ENCODE measurements around the gene PRSS38. TPM values are rescaled to one million over a fixed set of nuclear protein-coding genes. Genes with fewer than 3 reads are reported as not detected.
"Not testable (repeated sequence)": the region's sequence is repeated elsewhere in the genome, so short reads cannot be mapped to it uniquely, and the experiment has no call there.

Gene PRSS38
- total RNA-seq, 4 donors from 2014 or later: not detected

DNA sequence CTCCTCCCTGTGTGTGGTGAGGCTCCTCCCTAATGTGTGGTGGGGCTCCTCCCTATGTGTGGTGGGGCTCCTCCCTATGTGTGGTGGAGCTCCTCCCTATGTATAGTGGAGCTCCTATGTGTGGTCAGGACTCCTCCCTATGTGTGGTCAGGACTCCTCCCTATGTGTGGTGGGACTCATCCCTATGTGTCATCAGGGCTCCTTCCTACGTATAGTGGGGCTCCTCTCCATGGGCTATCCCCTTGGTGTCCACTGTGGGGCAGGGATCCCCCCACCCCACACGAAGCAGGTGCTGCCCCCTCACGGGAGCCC is 29.6 kb downstream of the PRSS38 start:
- no peak for ATAC-seq
- Histone ChIP-seq H3K9me3 (peaks cover 0 to 11% (median 0%) of the 10 kb centered on the region in 3 donors), H3K27ac (no peak overlapping the region), H3K36me3 (no peaks in the 10 kb centered on the region), H3K4me1 (no peaks in the 10 kb centered on the region), H3K27me3 (peaks cover 8% of the 10 kb centered on the region), H3K4me3 (no peak overlapping the region)
- WGBS, 2 donors (ENCODE audit: low coverage in 1 of 2): no CpG with 5 or more reads among the region's 3 CpGs
- TF ChIP-seq CTCF (IDR thresholded peaks at IDR 0.05) (no peak), EP300 (IDR thresholded peaks at IDR 0.05) (no peak), POLR2AphosphoS5 (IDR thresholded peaks at IDR 0.05) (no peak), POLR2A (IDR thresholded peaks at IDR 0.05) (no peak)

DNA sequence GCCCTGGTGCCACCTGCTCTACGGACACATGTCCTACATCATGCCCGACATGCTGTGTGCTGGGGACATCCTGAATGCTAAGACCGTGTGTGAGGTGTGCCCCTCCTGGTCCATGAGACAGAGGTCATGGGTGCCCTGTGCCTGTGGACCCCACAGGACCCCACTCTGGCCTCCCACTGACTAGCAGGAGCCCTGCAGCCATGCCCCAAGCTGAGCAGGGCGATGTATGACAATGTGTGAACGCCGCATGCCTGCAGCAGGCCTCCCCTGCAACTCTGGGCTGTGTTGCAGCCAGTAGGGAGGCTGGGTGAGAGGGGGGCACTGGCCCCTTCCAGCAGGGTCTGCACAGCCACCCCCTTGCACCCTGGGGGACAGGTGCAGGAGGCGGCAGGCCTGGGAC is 30.0 kb downstream of the PRSS38 start:
- peaks cover 8% of the 10 kb centered on the region for H3K27me3 ChIP-seq
- WGBS, 2 donors (ENCODE audit: low coverage in 1 of 2): no CpG with 5 or more reads among the region's 7 CpGs
- H3K4me1 ChIP-seq: no peaks in the 10 kb centered on the region
- H3K27ac ChIP-seq: no peak overlapping the region
- no peak for TF ChIP-seq POLR2A (IDR thresholded peaks at IDR 0.05)
- no peak for TF ChIP-seq CTCF (IDR thresholded peaks at IDR 0.05)
- TF ChIP-seq EP300 (IDR thresholded peaks at IDR 0.05): no peak
- no peak for TF ChIP-seq POLR2AphosphoS5 (IDR thresholded peaks at IDR 0.05)
- no peak overlapping the region for H3K4me3 ChIP-seq
- H3K9me3 ChIP-seq: peaks cover 0 to 11% (median 0%) of the 10 kb centered on the region in 3 donors
- ATAC-seq: no peak
- no peaks in the 10 kb centered on the region for H3K36me3 ChIP-seq

DNA sequence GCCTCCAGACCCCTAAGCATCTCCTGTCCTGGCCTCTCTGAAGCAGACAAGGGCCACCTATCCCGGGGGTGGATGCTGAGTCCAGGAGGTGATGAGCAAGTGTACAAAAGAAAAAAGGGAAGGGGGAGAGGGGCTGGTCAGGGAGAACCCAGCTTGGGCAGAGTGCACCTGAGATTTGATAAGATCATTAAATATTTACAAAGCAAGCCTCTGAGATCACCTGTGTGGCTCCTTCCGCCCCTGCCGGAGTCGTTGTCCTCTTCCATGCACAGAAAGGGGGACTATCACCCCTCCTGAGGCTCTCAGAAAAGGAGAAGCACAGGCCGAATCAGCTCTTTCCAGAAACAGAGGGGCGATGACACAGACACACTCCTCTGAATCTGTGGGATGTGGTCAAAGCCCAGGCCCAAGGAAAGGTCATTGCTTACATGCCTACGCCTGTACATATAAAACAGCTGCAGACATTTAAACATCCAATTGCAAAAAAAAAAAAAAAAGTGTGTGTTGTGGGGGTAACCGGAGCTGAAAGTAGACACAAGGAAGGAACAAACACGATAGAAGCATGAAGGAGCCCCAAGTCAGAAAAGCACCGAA is 30.9 kb downstream of the PRSS38 start:
- Histone ChIP-seq H3K9me3 (peaks cover 0 to 11% (median 0%) of the 10 kb centered on the region in 3 donors), H3K4me1 (no peaks in the 10 kb centered on the region), H3K27ac (no peak overlapping the region), H3K27me3 (peaks cover 8% of the 10 kb centered on the region), H3K36me3 (no peaks in the 10 kb centered on the region), H3K4me3 (no peak overlapping the region)
- WGBS, 2 donors (ENCODE audit: low coverage in 1 of 2): 50 to 65% methylated on average over 3 to 5 of the region's 10 CpGs
- no peak for ATAC-seq
- TF ChIP-seq CTCF (IDR thresholded peaks at IDR 0.05): no peak
- TF ChIP-seq POLR2AphosphoS5 (IDR thresholded peaks at IDR 0.05): no peak
- no peak for TF ChIP-seq POLR2A (IDR thresholded peaks at IDR 0.05)
- TF ChIP-seq EP300 (IDR thresholded peaks at IDR 0.05): no peak

- H3K4me1 ChIP-seq, H3K27ac ChIP-seq, H3K4me3 ChIP-seq, H3K36me3 ChIP-seq, ATAC-seq: not testable (repeated sequence)
- Histone ChIP-seq H3K9me3 (peaks cover 0 to 11% (median 0%) of the 10 kb centered on the region in 3 donors), H3K27me3 (peaks cover 12% of the 10 kb centered on the region)
- 94 to 100% methylated on average over 3 to 4 of the region's 4 CpGs for WGBS, 2 donors (ENCODE audit: low coverage in 1 of 2)
Observed at GRCh38 chr1:227847046-227847445, 31.6 kb downstream of the PRSS38 start.

DNA sequence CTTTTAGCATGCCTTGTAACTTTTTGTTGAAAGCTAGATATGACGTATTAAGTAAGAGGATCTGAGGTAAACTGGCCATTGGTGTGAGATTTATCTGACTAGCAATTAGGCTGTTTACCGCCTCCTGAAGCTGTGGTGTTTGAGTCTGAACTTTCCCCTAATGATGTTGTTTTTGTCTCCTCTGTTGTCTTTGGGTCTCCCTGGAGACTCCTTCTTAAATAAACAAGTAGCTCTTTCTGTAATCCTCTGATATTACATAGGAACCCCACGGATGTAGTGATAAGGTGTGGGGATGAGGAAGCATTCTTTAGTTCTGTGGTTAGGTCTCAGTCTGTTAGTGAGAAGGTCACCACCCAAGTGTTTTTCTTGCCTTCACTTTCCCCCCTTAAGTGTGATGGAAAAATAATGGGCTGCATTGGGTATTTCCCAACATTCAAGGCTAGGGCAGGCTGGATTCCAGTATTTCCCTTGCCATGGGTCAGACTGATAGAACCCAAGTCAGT is 33.0 kb downstream of the PRSS38 start:
- ATAC-seq: no peak
- H3K36me3 ChIP-seq: no peaks in the 10 kb centered on the region
- TF ChIP-seq POLR2A (IDR thresholded peaks at IDR 0.05) (no peak), CTCF (IDR thresholded peaks at IDR 0.05) (no peak), POLR2AphosphoS5 (IDR thresholded peaks at IDR 0.05) (no peak), EP300 (IDR thresholded peaks at IDR 0.05) (no peak)
- H3K27ac ChIP-seq: no peak overlapping the region
- no peaks in the 10 kb centered on the region for H3K4me1 ChIP-seq
- H3K27me3 ChIP-seq: peaks cover 18% of the 10 kb centered on the region
- peaks cover 0 to 11% (median 0%) of the 10 kb centered on the region in 3 donors for H3K9me3 ChIP-seq
- no peak overlapping the region for H3K4me3 ChIP-seq
- WGBS, 2 donors (ENCODE audit: low coverage in 1 of 2): 71 to 94% methylated on average over 2 to 3 of the region's 3 CpGs

Data from gastroesophageal sphincter (tissue), 4 donors.